ENCODE measurements around the gene NDUFAF2. TPM values are rescaled to one million over a fixed set of nuclear protein-coding genes. Genes with fewer than 3 reads are reported as not detected.

The NDUFAF2 gene
- total and polyA plus RNA-seq, 10 of the 15 experiments (the other 5 are each of a cell fraction or from before 2014, with no cell fraction given), result 22.4 to 121 (median 65.3) TPM

- no peak for TF ChIP-seq FOXM1 (IDR thresholded peaks at IDR 0.05; ENCODE audit: low read depth, low read length)
- TF ChIP-seq CEBPZ (IDR thresholded peaks at IDR 0.05; ENCODE audit: low read depth, low read length), result no peak
Measured at GRCh38 chr5:60903356-60903755, 41.6 kb upstream of the NDUFAF2 start (continued).

GRCh38 chr5:60916646-60917045 is 28.4 kb upstream of the NDUFAF2 start:
- no peak for ATAC-seq
- Histone ChIP-seq H3K79me2 (ENCODE audit: control insufficient read depth, insufficient read depth, low read length) (no peaks in the 10 kb centered on the region), H3K9ac (ENCODE audit: control insufficient read depth, insufficient read depth, low read length) (no peak overlapping the region), H3K4me2 (ENCODE audit: control insufficient read depth, insufficient read depth) (no peak overlapping the region), H3K4me1 (ENCODE audit: control insufficient read depth, insufficient read depth, low read length) (no peaks in the 10 kb centered on the region), H3K4me3 (no peak overlapping the region), H3K27me3 (replicated peaks in 1 of 2; ENCODE audit: control insufficient read depth in 2 of 2, insufficient read depth in 2 of 2, low read length in 1 of 2) (no peaks in the 10 kb centered on the region), H2AFZ (ENCODE audit: control insufficient read depth, low read depth, low read length) (no peak overlapping the region), H3K36me3 (ENCODE audit: control insufficient read depth in 2 of 2, insufficient read depth in 2 of 2, low read length in 1 of 2) (peaks cover 0 to 6% of the 10 kb centered on the region in 2 experiments), H3K27ac (ENCODE audit: control insufficient read depth, insufficient read depth) (no peak overlapping the region), H4K20me1 (ENCODE audit: control insufficient read depth, insufficient read depth) (no peaks in the 10 kb centered on the region; the same call in 1 of the 2 replicates), H3K9me3 (replicated peaks; ENCODE audit: control insufficient read depth, insufficient read depth, low read length) (no peaks in the 10 kb centered on the region)
- ChIA-PET SMC1A (ENCODE audit: uncharacterized antibody, unreplicated experiment) (interaction anchor here (1.0 kb wide), 1 partner anchor 60 kb away, joined by 3 read pairs; no protein-coding TSS in a partner anchor), RAD21 (ENCODE audit: unreplicated experiment) (no interaction called here), POLR2A (no interaction called here), CTCF (interaction anchor here (0.7 kb wide), 1 partner anchor 23 kb away, joined by 3 read pairs; no protein-coding TSS in a partner anchor)
- BruUV-seq (replicated peaks), result no TSS peak
- intact Hi-C loops (cut with micrococcal nuclease; ENCODE audit: unreplicated experiment), result no loop called here
- in situ Hi-C loops (cut with MboI), result no loop called here
- no peak for FAIRE-seq
- TF ChIP-seq TBL1XR1 (IDR thresholded peaks at IDR 0.05; ENCODE audit: low read depth, low read length), result no peak
- TF ChIP-seq CBX5 (IDR thresholded peaks at IDR 0.05; ENCODE audit: low read depth), result no peak
- TF ChIP-seq SIX5 (IDR thresholded peaks at IDR 0.05; ENCODE audit: low read depth, low read length, severe bottlenecking), result no peak
- DNase-seq (ENCODE audit: low read depth, low spot score), result no peak
